Dendritic cell treated with granulocyte-macrophage colony-stimulating factor and Interleukin-4, amounts not matched to agents 40 ng/mL and 50 ng/mL, for 4 days (primary cell): ENCODE results near the gene MAN1C1.
A peak's percentile ranks its signal among the peaks of the same experiment; 100 is the strongest.
"Not testable (repeated sequence)": the region's sequence is repeated elsewhere in the genome, so short reads cannot be mapped to it uniquely, and the experiment has no call there.

Source experiments
- H3K27ac Mint-ChIP-seq: one replicate; pipeline ENCODE4 v1.8.0; 2022; ENCODE audit warnings: mild to moderate bottlenecking, mixed read lengths
- H3K27me3 Mint-ChIP-seq: one replicate; pipeline ENCODE4 v1.8.0; 2022; ENCODE audit warnings: mild to moderate bottlenecking, mixed read lengths
- H3K36me3 Mint-ChIP-seq: one replicate; pipeline ENCODE4 v1.8.0; 2022; ENCODE audit warnings: low read depth, mixed read lengths
- H3K4me1 Mint-ChIP-seq: one replicate; pipeline ENCODE4 v1.8.0; 2022; ENCODE audit warnings: low read depth, mixed read lengths
- H3K4me3 Mint-ChIP-seq: one replicate; pipeline ENCODE4 v1.8.0; 2022; ENCODE audit warnings: mild to moderate bottlenecking, moderate library complexity, mixed read lengths
- H3K9me3 Mint-ChIP-seq: one replicate; pipeline ENCODE4 v1.8.0; 2022; ENCODE audit warnings: mixed read lengths
- intact Hi-C: fragments of 100-400 bp; cut with micrococcal nuclease; formaldehyde crosslinking; loops from one replicate; pipeline ENCODE4 v1.15.0; 2022

The MAN1C1 gene

DNA sequence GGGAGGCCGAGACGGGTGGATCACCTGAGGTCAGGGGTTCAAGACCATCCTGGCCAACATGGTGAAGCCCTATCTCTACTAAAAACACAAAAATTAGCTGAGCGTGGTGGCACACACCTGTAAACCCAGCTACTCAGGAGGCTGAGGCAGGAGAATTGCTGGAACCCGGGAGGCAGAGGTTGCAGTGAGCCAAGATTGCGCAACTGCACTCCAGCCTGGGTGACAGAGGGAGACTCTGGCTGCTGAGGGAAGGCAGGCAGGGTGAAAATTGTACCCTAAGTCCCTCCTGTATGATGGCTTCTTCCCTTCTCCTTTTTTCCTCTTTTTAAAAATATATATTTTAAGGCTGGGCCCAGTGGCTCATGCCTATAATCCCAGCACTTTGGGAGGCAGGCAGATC lies 19.9 kb upstream of the MAN1C1 start:
- intact Hi-C loops, H3K4me1 Mint-ChIP-seq, H3K9me3 Mint-ChIP-seq, H3K27ac Mint-ChIP-seq, H3K36me3 Mint-ChIP-seq, H3K4me3 Mint-ChIP-seq: not testable (repeated sequence)
- H3K27me3 Mint-ChIP-seq: peaks cover 20% of the 10 kb centered on the region

DNA sequence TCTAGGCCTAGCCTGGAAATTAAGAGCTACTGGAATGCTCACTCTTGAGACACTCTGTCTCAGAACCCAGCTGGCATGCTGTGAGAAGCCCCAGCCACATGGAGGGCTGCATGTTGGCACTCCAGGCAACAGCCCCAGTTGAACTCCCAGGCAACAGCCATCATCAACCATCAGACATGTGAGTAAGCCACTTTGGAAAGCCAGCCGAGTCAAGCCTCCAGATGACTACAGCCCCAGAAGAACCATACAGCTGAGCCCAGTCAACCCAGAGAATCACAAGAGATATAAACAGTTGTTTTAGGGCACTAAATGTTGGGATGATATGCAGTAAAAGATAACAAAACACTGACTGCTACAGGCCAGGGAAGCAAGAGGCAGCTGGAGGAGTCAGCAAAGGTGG lies 17.7 kb upstream of the MAN1C1 start:
- peaks cover 19% of the 10 kb centered on the region for H3K27me3 Mint-ChIP-seq
- intact Hi-C loops: no loop called here

GRCh38 chr1:25599969-25600610 lies 16.5 kb upstream of the MAN1C1 start:
- H3K4me3 Mint-ChIP-seq: no peak overlapping the region
- no peak overlapping the region for H3K27ac Mint-ChIP-seq
- peaks cover 13% of the 10 kb centered on the region for H3K27me3 Mint-ChIP-seq
- H3K36me3 Mint-ChIP-seq: no peaks in the 10 kb centered on the region
- H3K9me3 Mint-ChIP-seq: peaks cover 7% of the 10 kb centered on the region
- H3K4me1 Mint-ChIP-seq: no peaks in the 10 kb centered on the region
- intact Hi-C loops: no loop called here

More for the DNA sequence above, 17.7 kb upstream of the MAN1C1 start:
- Mint-ChIP-seq H3K27ac (no peak overlapping the region), H3K9me3 (peaks cover 7% of the 10 kb centered on the region), H3K36me3 (no peaks in the 10 kb centered on the region), H3K4me1 (no peaks in the 10 kb centered on the region), H3K4me3 (no peak overlapping the region)

- intact Hi-C loops, H3K4me3 Mint-ChIP-seq, H3K4me1 Mint-ChIP-seq, H3K9me3 Mint-ChIP-seq, H3K36me3 Mint-ChIP-seq, H3K27ac Mint-ChIP-seq: not testable (repeated sequence)
- peaks cover 15% of the 10 kb centered on the region for H3K27me3 Mint-ChIP-seq
Measured at GRCh38 chr1:25600971-25601699, 15.5 kb upstream of the MAN1C1 start.

DNA sequence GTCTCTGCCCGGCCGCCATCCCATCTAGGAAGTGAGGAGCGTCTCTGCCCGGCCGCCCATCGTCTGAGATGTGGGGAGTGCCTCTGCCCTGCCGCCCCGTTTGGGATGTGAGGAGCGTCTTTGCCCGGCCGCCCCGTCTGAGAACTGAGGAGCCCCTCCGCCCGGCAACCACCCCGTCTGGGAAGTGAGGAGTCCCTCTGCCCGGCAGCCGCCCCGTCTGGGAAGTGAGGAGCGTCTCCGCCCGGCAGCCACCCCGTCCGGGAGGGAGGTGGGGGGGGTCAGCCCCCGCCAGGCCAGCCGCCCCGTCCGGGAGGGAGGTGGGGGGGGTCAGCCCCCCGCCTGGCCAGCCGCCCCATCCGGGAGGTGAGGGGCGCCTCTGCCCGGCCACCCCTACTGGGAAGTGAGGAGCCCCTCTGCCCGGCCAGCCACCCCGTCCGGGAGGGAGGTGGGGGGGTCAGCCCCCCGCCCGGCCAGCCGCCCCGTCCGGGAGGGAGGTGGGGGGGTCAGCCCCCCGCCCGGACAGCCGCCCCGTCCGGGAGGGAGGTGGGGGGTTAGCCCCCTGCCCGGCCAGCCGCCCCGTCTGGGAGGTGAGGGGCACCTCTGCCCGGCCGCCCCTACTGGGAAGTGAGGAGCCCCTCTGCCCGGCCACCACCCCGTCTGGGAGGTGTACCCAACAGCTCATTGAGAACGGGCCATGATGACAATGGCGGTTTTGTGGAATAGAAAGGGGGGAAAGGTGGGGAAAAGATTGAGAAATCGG lies 12.6 kb upstream of the MAN1C1 start:
- H3K27ac Mint-ChIP-seq, H3K36me3 Mint-ChIP-seq, intact Hi-C loops, H3K9me3 Mint-ChIP-seq, H3K4me3 Mint-ChIP-seq, H3K4me1 Mint-ChIP-seq: not testable (repeated sequence)
- H3K27me3 Mint-ChIP-seq: peaks cover 18% of the 10 kb centered on the region

DNA sequence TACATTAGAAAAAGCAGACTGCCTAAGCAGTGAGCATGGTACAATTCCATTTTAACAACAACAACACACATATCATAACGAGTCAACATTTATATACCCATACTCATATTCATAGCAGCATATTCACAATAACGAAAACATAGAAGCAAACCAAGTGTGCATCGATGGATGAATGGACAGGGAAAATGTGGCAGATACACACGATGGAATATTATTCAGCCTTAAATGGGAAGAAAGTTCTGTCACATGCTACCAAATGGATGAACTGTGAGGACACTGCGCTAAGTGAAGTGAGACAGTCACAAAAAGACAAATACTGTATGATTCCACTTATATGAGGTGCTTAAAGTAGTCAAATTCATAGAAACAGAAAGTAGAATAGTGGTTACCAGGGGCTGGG lies 9.5 kb upstream of the MAN1C1 start:
- Mint-ChIP-seq H3K4me1 (no peaks in the 10 kb centered on the region), H3K9me3 (no peaks in the 10 kb centered on the region), H3K36me3 (no peaks in the 10 kb centered on the region), H3K4me3 (no peak overlapping the region), H3K27me3 (peaks cover 33% of the 10 kb centered on the region), H3K27ac (no peak overlapping the region)
- intact Hi-C loops: no loop called here

DNA sequence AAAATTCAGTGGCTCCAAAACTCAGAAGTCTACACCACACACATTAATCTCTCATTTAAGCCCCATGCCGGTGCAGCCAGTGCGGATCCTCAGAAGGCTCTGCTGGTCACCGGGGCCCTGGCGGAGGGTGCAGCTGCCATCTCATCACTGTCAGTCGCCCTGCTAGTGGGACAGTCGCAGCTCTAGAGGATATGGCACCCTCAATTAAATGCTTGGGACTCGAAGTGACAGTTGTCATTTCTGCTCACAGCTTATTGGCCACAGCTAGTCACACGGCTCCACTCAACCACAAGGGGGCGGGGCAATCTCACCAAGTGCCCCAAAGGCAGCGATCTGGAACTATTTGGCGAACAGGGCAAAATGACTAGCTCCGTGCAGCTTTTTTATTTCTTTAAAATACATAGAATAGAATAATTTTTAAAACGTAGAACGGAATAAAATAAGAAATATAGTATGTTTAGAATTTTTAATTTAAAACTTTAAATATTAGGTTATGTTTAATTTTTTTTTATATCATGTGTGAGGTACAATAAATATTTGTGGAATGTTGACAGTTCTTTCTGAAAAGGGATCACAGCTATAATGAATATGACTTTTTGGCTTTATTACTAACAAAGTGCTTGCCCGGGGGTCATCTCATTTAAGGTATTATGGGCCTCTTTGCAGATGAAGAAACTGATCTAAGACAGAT lies 8.0 kb upstream of the MAN1C1 start:
- no peaks in the 10 kb centered on the region for H3K4me1 Mint-ChIP-seq
- H3K27me3 Mint-ChIP-seq: peaks cover 42% of the 10 kb centered on the region
- intact Hi-C loops: loop anchor here (2.0 kb wide), 1 partner anchor 188 kb away; no protein-coding TSS in a partner anchor
- H3K4me3 Mint-ChIP-seq: peak overlapping the region; percentile 9
- no peaks in the 10 kb centered on the region for H3K36me3 Mint-ChIP-seq
- H3K9me3 Mint-ChIP-seq: no peaks in the 10 kb centered on the region
- no peak overlapping the region for H3K27ac Mint-ChIP-seq

DNA sequence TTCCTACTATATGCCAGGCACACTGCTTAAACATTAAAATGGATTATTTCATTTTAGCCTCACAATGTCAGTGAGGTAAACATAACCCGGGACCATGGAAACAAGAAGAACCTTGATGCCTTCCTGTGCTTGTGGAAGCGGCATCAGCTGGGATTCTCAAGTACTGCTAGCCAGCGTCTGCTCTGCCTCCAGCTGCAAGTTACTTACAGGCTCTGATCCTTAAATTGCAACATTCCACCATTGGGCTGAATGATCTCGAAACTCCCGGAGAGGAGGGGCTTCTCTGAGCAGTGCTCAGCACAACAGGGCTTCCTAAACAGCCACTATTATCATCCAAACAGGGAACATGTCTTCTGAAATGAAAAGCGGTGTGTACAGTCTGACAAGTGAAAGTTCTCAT lies 6.7 kb upstream of the MAN1C1 start:
- H3K4me1 Mint-ChIP-seq: peaks cover 5% of the 10 kb centered on the region
- no peaks in the 10 kb centered on the region for H3K36me3 Mint-ChIP-seq
- H3K27ac Mint-ChIP-seq: no peak overlapping the region
- peaks cover 46% of the 10 kb centered on the region for H3K27me3 Mint-ChIP-seq
- intact Hi-C loops: loop anchor here (2.0 to 10.0 kb wide), 3 partner anchors 65 to 187 kb away; partner anchors contain the start of gene LDLRAP1
- H3K9me3 Mint-ChIP-seq: no peaks in the 10 kb centered on the region
- no peak overlapping the region for H3K4me3 Mint-ChIP-seq

DNA sequence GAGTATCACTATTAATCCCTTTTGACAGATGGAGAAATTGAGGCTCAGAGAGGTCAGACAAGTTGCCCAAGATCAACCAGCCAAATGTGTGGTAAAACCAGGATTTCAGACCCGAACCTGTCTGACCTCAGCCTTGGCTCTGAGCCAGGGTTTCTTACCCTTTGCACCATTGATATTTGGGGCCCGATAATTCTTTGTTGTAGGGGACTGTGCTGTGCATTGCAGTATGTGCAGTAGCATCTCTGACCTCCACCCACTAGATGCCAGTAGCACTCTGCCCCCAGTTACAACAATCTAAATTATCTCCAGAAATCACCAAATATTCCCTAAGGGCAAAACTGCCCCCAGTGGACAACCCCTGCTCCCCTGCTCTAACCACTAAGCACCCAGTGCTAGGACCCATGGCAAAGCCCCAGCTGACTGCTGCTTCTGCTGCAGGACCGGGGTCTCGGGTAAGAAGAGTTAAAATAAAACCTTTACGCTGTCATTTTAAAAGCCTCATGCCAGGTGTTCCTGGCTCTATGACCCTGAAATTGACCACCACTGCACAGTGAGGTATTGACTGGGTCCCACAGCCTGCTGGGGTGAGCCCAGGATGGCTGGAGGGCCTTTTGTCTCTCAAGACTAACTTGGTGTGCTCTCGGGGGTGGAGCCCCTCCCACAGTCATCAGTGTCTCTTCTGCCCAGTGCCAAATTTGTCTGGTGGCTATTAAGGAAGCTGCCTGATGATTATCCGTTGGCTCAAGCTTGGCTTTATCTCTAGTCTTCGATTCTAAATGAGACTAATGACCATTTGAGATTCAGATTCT lies 5.6 kb upstream of the MAN1C1 start:
- no peaks in the 10 kb centered on the region for H3K36me3 Mint-ChIP-seq
- H3K4me3 Mint-ChIP-seq: no peak overlapping the region
- peaks cover 11% of the 10 kb centered on the region for H3K4me1 Mint-ChIP-seq
- H3K27me3 Mint-ChIP-seq: peaks cover 44% of the 10 kb centered on the region
- no peak overlapping the region for H3K27ac Mint-ChIP-seq
- H3K9me3 Mint-ChIP-seq: no peaks in the 10 kb centered on the region
- intact Hi-C loops: loop anchor here (10.0 kb wide), 2 partner anchors 66 to 104 kb away; partner anchors contain the start of gene LDLRAP1

DNA sequence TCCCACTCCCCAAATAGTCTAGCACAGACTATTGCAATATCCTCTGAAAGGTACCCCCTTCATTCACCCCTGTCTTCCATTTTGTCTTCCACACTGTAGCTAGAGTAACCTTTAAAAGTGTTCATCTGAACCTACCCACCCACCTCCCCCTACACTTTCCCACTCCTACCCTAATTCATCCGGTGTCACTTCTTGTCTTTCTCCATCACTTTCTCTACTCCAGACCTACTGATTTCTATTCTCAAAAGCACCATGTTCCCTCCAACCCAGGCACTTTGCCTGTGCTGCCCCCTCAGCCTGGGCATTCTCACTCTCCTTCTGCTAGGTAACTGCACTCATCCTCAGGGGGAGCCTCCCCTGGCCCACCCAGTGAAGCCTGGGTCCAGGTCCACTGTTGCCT lies 4.7 kb upstream of the MAN1C1 start:
- Mint-ChIP-seq H3K27ac (no peak overlapping the region), H3K36me3 (no peaks in the 10 kb centered on the region), H3K9me3 (no peaks in the 10 kb centered on the region), H3K4me1 (peaks cover 12% of the 10 kb centered on the region), H3K27me3 (peaks cover 38% of the 10 kb centered on the region), H3K4me3 (no peak overlapping the region)
- intact Hi-C loops: loop anchor here (10.0 kb wide), 2 partner anchors 67 to 103 kb away; partner anchors contain the start of gene LDLRAP1

- Mint-ChIP-seq H3K27ac (no peak overlapping the region), H3K9me3 (no peaks in the 10 kb centered on the region), H3K36me3 (no peaks in the 10 kb centered on the region), H3K4me3 (no peak overlapping the region), H3K4me1 (peaks cover 12% of the 10 kb centered on the region), H3K27me3 (peaks cover 38% of the 10 kb centered on the region)
- intact Hi-C loops: loop anchor here (10.0 kb wide), 2 partner anchors 68 to 102 kb away; partner anchors contain the start of gene LDLRAP1
Measured at GRCh38 chr1:25612421-25612820, 4.2 kb upstream of the MAN1C1 start.

DNA sequence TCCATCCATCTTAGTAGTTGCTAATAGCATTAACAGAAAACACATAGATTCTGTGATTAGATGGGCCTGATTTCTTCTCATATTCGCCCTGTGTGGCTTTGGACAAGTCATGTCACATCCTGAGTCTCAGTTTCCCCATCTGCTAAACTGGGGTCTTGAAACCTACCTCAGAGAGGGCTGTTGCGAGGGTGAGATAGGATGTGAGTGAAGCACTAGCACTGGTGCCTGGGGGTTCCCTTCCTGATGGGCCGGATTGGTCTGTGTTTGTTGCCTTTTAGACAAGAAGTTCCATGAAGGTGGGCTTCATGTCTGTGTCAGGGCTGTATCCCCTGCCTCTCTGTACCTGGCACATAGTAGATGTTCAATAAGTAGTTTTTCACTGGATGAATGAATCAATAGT lies 3.5 kb upstream of the MAN1C1 start:
- H3K4me1 Mint-ChIP-seq: peaks cover 18% of the 10 kb centered on the region
- H3K9me3 Mint-ChIP-seq: no peaks in the 10 kb centered on the region
- H3K36me3 Mint-ChIP-seq: peaks cover 2% of the 10 kb centered on the region
- intact Hi-C loops: loop anchor here (10.0 kb wide), 2 partner anchors 68 to 102 kb away; partner anchors contain the start of gene LDLRAP1
- no peak overlapping the region for H3K27ac Mint-ChIP-seq
- H3K4me3 Mint-ChIP-seq: no peak overlapping the region
- peaks cover 41% of the 10 kb centered on the region for H3K27me3 Mint-ChIP-seq
